DMS153 (cell line): Measurements from ENCODE around the gene TTPAL.
A peak's percentile ranks its signal among the peaks of the same experiment; 100 is the strongest.

Experiments used
- DNase-seq: peaks from one replicate; lab custom pipeline; 2025; lab: John Stamatoyannopoulos, UW

The TTPAL gene

DNA sequence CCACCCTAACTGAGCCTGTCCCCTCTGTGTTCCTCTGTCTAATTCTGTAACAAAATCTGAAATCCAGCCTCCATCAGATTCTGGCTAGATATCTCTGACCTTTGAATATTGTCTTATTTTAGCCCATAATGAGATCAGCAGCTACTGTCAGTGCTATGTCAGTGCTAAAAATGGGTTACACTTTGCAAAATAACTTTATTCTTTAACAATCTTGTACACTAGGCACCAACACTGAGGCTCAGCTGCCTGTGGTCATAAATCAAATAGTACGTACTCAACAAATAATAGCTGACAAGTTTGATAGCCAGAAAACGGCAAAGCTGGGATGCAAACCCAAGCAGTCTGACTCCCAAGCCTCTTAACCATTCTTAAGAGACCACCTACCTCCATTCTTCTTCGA lies 22.1 kb downstream of the TTPAL start:
- DNase-seq: no peak

- DNase-seq: no peak
These were observed 24.5 kb downstream of the TTPAL start for GRCh38 chr20:44500221-44500620.

GRCh38 chr20:44501448-44501847 lies 25.8 kb downstream of the TTPAL start:
- no peak for DNase-seq

GRCh38 chr20:44502968-44503367 lies 27.3 kb downstream of the TTPAL start:
- no peak for DNase-seq

GRCh38 chr20:44504402-44505307 lies 29.0 kb downstream of the TTPAL start:
- no peak for DNase-seq

- DNase-seq: no peak
These were observed 34.1 kb downstream of the TTPAL start for GRCh38 chr20:44509762-44510161.

DNA sequence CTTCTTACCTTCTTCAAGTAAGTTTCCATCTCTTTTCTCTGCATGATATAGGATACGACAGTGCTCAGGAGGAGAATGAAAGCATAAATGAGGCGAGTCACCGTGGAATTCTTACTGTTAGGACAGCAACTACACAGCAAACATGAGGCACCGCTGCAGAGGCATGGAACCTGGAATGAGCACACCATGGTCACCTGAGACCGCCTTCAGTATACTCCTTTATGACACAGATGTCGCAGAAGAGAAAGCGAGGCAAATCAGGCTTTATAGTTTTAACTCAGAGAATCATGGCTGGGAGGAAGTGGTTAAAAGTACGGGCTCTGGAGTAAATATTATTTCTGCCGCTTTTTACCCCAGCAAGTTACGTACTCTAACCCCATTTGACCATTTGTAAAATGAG lies 38.2 kb downstream of the TTPAL start:
- no peak for DNase-seq

DNA sequence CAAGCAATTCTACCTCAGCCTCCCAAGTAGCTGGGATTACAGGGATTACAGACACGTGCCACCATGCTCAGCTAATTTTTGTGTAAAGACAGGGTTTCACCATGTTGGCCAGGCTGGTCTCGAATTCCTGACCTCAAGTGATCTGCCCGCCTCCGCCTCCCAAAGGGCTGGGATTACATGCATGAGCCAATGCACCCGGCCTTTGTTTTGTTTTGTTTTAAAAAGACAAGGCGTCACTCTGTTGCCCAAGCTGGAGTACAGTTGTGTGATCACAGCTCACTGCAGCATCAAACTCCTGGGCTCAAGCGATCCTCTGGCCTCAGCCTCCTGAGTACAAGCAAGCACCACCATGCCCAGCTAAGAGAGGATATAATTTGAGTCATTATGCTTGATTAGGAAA lies 40.8 kb downstream of the TTPAL start:
- DNase-seq: no peak

DNA sequence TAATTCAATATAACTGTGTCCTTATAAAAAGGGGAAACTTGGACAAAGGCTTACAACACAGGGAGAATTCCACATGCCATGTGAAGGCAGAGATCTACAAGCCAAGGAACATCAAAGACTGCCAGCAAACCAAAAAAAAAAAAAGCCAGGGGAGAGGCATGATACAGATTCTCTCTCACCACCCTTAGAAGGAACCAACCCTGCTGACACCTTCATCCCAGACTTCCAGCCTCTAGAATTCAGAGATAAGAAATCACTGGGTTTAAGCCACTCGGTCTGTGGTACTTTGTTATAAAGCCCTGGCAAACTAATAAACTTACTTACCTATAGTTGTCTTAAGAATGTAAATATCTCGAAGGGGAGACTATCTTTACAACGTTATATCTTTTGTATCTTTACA lies 41.8 kb downstream of the TTPAL start:
- DNase-seq: no peak

DNA sequence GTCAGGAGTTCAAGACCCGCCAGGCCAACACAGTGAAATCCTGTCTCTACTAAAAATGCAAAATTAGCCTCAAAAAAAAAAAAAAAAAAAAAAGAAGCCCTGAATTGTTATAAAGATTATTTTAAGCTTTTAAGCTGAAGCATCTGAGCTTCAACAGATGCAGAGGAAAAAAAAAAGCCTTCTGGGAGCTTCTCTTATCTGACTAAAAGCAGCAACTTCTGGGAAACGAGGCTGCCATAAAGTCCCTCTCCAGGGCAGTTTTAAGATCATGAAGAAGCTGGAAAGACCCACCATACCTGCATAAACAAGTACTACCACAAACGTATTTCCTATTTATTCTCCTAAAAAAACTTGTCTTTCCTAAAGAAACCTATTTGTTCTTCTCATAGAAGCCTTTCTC lies 42.6 kb downstream of the TTPAL start:
- DNase-seq: no peak

DNA sequence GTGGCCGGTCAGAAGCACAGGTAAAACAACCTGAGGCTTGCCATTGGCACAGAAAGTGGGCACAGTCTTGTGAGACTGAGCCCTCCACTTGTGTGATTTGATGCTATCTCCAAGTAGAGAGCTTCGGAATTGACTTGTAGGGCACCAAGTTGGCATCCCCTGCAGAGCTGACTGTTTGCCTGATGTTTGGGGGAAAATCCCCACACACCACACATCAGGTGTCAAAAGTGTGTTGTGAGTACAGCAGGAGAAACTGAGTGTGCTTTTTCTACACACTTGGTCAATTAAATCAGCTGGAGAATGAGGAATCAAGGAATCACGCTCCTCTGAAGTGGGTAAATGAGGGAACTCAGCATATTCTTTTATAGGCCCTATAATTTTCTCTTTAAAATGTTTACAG lies 45.2 kb downstream of the TTPAL start:
- DNase-seq: no peak

DNA sequence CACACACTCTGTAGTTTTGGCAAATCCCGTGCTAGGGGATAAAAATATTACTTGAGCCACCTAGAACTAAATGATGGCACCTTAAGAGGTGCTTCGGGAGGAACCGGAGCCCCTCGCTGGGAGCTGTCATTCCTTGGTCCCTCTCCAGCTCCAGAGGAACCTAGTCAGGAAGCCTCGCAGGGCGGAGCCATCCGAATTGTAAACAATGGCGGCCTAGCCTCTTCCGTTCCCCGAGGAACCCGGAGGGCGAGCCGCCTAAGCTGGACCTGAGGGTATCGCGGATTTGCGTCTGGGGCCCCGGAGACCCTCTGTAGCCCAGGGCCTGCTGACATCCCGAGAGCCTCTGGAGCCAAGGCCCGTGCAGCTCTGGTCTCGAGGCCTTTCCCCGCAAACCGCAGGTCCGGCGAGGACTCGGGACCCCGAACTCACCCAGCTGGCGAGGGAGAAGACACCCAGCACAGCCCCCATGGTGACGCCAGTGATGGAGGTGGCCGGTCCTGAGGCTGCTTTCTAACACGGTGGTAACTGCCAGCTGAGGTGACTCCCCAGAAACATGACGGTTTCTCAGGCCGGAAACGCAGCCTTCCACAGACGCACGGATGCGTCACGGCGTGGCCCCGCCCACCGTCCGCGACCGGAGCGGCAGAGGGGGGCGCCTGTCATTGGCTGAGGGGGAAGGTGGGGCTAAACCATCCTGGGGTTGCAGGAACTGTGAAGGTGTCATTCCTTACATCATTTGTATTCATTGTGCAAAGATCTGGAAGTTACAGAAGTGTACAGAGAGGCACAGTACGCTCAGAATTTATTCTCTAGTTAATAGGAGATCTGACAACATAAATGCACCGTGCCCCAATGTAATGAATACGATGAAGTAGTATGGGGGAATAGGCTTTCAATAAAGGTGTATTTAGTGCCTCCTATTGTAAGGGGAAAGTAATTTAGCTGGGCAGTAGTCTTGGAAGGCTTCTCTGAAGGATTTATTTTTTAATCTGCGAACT lies 46.1 kb downstream of the TTPAL start, which contains the start of gene SERINC3:
Gene SERINC3, minus strand, starts transcription at position 587 of the 998 bp plus-strand sequence. Its CDS starts 119 bp downstream, at position 468.
- peak; percentile 81 for DNase-seq

DNA sequence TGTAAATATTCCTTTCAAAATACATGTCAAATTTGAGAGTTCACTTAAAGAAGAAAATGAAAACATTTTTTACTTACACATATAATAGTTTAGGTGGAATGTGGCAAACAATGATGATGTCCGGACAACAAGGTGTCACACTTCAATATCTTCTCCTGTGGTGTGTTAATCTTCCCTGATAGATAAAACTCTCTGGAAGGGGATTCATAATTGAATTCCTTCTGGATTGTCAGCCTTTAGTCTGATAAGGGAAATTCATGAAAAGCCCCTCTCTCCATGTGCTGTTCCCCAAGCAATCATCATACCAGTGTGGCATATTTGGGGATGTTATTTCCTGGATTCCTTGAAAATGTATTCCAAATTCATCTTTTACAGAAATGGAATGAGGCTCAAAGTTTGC lies 47.2 kb downstream of the TTPAL start:
- DNase-seq: no peak

DNA sequence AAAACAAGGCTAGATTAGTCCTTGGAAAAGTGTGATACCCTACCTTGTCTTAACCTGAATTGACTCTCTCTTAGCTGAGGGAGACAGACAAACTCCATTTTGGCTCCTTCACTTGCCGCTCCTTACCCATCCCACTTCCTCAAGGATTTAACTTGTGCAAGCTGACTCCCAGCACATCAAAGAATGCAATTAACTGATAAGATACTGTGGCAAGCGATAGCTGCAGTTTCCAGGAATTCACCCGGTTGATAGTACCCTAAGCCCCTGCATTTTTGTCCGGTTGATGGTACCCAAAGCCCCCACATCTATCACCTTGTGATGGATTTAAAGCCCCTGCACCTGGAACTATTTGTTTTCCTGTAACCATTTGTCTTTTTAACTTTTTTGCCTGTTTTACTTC lies 48.1 kb downstream of the TTPAL start:
- no peak for DNase-seq

DNA sequence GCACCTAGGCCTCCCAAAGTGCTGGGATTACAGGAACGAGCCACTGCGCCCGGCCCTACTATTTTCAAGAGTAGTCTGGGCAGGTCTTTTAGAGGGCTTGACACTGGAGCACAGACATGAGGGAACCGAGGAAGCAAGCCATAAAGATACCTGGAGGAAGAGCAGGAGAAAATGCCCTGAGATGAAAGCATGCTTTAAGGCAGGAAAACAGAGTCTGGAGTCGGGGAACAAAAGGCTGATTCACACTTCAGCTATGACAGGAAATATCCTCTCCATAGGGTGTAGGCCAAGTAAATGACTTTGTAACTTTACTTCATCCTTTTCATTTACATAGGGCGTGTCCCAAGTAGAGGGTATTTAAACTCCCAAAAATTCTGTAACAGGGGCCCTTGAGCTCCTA lies 50.5 kb downstream of the TTPAL start:
- DNase-seq: no peak

DNA sequence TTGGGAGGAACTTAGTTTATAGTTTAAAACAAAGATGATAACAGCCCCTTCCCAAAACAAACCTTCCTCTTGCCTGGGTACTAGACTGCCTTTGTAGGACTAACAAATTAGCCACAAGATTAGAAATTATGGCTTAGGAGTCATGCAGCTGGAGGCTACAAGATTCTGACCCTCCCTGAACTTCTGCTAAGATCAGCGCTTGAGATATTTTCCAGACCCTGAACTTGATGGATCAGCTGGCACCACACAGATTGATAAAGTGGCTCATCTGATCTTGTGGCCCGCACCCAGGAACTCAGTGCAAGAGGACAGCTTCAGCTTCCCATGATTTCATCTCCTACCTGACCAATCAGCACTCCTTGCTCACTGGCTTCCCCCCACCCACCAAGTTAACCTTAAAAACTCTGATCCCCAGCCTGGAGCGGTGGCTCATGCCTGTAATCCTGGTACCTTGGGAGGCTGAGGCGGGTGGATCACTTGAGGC lies 52.1 kb downstream of the TTPAL start:
- DNase-seq: no peak

DNA sequence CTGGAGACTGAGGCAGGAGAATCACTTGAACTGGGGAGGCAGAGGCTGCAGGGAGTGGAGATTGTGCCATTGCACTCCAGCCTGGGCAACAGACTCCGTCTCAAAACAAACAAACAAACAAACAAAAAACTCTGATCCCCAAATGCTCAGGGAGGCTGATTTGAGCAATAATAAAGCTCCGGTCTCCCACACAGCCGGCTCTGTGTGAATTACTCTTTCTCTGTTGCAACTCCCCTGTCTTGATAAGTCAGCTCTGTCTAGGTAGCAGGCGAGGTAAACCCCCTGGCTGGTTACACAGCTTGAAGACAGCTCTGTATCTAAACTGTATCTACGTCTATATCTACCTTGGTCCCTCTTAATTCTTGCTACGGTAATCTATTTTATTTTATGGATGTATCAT lies 52.6 kb downstream of the TTPAL start:
- no peak for DNase-seq

- DNase-seq: no peak
These were observed 56.7 kb downstream of the TTPAL start for GRCh38 chr20:44532259-44532980.

DNA sequence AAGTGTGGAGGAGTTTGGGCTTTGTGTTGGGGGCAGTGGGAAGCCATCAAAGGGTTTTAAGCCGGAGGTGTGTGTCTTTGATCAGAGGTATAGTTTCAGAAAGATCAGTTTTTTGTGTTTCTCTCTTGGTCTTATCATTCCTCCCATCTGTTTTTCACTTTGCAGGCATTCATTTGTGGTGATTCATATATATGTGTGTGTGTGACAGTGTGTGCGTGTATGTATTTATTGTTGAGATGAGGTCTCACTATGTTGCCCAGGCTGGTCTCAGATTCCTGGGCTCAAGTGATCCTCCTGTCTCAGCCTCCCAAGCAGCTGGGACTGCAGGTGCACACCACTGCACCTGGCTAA lies 57.3 kb downstream of the TTPAL start:
- DNase-seq: no peak

DNA sequence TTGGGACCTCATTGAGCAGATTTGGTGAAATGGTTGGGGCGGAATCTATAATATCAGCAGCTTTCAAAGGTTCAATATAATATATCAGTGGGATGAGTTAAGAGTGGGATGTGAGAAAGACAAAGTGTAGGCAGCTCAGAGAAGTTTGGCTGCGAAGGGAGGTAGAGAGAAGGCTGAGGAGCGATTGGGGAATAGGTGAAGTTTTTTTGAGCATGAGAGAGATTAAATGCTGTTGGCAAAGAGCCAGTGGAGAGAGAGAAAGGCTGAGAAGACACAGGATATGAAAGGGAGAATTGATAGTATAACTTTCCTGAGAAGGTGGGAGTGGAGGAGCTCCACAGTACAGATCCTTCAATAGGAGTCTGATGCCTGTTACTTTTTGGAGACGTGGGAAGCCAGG lies 58.3 kb downstream of the TTPAL start:
- no peak for DNase-seq

- DNase-seq: no peak
These were observed 60.5 kb downstream of the TTPAL start for GRCh38 chr20:44536175-44536574.

DNA sequence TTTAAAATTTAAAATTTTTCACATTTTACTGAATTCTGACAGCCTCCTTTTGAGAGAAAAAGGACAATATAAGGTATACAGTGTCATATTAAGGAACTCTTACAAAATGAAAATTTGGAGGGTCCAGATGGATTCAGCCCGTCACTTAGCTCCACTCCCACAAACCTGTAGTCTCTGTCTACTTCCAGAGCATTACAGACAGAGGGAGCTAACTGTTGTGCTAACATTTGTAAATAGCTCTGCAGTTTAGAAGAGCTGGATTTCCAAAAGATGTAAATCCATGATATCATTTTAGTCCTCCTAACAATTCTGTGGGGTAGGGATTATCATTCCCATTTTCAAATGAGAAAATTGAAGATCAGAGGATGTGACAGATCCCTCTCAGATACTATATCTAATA lies 62.3 kb downstream of the TTPAL start:
- no peak for DNase-seq
